ENCODE measurements around the gene NDUFA5. TPM values are rescaled to one million over a fixed set of nuclear protein-coding genes. Genes with fewer than 3 reads are reported as not detected.

Gene NDUFA5
- total RNA-seq, 1 donor: 53.7 TPM

DNA sequence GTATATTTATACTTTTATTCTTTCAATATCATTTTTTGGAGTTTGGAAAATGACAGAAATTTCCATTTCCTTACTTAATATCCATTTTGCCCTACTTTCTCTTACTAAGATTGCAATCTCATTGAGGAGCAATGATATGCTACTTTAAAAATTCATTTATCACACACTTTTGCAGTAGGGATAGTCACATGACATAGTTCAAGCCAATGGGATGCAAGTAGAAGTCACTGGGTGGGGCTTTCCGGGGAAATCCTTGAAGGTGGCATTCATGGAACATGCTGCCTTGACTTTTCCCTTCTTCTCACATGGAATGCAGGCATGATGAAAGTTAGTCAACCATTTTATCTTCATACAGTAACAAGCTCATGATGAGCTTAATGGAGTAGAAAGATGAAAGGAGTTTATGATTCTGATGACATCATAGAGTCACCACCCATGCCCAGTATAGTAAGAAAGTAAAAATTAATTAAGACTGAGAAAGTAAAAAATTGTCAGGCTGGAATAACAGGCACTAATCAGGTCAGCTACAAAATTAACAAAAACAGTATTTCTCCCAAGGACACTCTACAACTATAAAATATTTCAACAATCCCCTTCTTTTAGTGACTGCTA is 56.6 kb downstream of the NDUFA5 start:
- Histone ChIP-seq H3K4me1 (ENCODE audit: insufficient read depth, low read length) (no peaks in the 10 kb centered on the region), H3K9me3 (ENCODE audit: low read depth, low read length) (no peaks in the 10 kb centered on the region), H3K4me3 (ENCODE audit: low read length) (no peak overlapping the region), H3K27me3 (ENCODE audit: insufficient read depth, low read length) (peaks cover 8% of the 10 kb centered on the region)

DNA sequence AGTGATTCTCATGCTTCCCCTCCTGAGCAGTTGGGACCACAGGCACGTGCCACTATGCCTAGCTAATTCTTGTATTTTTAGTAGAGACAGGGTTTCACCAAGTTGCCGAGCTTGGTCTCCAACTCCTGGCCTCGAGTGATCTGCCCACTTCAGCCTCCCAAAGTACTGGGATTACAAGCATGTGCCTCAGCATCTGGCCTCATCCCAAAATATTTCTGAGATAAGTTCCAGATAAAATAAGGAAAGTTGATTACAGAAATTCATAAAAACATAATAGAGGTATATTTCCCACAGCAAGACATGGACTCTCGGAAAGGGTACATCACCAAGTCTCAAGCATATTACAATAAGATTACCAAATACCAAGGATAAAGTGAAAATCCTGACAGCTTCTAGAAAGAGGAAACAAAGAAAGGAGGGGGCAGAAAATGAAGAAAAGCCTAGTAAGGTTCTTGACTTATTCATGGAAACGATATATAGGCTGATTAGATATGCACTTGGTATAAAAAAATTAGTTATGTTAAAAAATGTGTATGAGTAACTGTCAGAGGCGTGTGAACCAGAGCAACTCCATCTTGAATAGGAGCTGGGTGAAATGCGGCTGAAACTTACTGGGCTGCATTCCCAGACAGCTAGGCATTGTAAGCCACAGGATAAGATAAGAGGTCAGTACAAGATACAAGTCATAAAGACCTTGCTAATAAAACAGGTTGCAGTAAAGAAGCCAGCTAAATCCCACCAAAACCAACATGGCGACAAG is 58.2 kb downstream of the NDUFA5 start:
- Histone ChIP-seq H3K27me3 (ENCODE audit: insufficient read depth, low read length) (peaks cover 8% of the 10 kb centered on the region), H3K4me1 (ENCODE audit: insufficient read depth, low read length) (no peaks in the 10 kb centered on the region), H3K4me3 (ENCODE audit: low read length) (no peak overlapping the region), H3K9me3 (ENCODE audit: low read depth, low read length) (no peaks in the 10 kb centered on the region)

DNA sequence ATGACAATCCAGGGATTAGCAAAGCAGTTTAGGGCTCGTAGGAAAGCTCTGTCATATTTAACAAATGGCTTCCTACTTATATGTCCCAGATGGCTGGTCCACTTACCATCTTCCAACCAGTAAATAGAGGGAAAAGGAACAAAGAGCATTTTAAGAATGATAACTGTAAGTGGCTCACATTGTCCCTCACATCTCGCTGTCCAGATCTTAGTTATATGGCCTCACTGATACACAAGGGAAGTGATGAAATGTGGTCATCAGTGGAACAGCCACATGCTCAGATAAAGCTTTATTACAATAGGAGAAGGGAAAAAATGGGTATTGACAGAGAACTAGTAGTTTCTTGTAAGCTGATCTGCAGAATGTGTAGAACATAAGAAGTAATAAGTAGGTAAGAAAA is 59.0 kb downstream of the NDUFA5 start:
- Histone ChIP-seq H3K4me3 (ENCODE audit: low read length) (no peak overlapping the region), H3K27me3 (ENCODE audit: insufficient read depth, low read length) (peaks cover 8% of the 10 kb centered on the region), H3K4me1 (ENCODE audit: insufficient read depth, low read length) (no peaks in the 10 kb centered on the region), H3K9me3 (ENCODE audit: low read depth, low read length) (no peaks in the 10 kb centered on the region)

DNA sequence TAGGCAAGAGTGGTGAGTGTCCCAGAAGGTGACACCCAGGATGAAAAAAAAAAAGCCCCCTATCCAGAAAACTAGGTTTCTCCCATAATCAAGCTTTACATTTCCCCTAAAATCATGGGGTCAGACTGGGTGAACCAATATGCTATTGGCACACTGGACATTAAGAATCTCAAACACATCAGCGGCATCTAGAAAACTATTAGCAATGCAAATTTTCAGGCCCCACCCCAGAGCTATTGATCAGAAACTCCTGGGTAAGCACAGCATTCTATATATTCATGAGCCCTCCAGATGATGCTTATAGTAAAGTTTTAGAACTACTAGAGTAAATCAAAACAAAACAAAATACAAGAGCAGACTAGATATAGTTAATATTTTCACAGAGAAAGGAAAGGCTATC is 59.6 kb downstream of the NDUFA5 start:
- no peak overlapping the region for H3K4me3 ChIP-seq (ENCODE audit: low read length)
- H3K27me3 ChIP-seq (ENCODE audit: insufficient read depth, low read length): peaks cover 8% of the 10 kb centered on the region
- no peaks in the 10 kb centered on the region for H3K9me3 ChIP-seq (ENCODE audit: low read depth, low read length)
- H3K4me1 ChIP-seq (ENCODE audit: insufficient read depth, low read length): no peaks in the 10 kb centered on the region

DNA sequence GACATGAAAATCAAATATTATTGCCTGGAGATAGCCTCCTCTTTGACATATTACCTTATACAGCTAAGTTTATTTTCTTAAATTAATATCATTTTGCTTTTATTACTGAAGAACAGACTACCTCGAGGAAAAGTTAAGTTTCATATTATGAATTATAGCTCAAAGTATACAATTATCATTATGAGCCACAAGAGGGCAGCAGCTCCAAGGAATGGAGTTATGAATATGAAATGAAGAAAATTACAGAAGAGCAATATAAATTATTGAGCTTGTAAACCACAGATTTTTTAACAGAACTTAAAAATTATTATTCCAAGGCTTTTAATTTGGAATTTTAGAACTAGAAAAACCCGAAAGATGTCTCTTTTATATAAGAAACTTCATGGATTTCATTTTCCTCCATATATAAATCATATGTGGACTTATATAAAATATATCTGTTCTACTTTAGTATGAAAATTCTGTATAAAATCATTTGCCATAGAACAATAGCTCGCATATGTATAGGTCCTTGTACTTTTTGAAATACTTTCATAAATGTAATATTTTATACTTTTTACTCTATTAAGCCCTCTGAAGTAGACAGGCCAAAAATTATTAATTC is 63.3 kb downstream of the NDUFA5 start:
- Histone ChIP-seq H3K4me3 (ENCODE audit: low read length) (no peak overlapping the region), H3K4me1 (ENCODE audit: insufficient read depth, low read length) (no peaks in the 10 kb centered on the region), H3K9me3 (ENCODE audit: low read depth, low read length) (no peaks in the 10 kb centered on the region), H3K27me3 (ENCODE audit: insufficient read depth, low read length) (peaks cover 8% of the 10 kb centered on the region)

DNA sequence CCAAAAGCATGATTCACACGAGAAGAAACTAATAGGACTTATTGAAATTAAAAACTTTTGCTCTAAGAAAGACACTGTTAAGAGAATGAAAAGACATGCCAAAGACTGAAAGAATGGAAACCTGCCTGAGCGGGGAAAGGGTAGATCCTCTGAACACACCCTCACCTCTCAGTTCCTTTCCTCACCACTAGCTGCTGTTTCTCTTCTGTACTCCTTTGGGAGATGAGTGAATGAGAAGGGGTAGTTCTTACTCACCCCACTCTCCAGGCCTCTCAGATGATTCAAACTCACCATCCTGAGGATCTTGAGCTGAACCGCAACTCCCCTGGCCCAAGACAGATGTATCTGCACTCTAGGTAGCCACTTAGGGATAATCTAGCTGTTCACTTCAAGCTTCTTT is 65.1 kb downstream of the NDUFA5 start:
- peaks cover 11% of the 10 kb centered on the region for H3K27me3 ChIP-seq (ENCODE audit: insufficient read depth, low read length)
- no peaks in the 10 kb centered on the region for H3K4me1 ChIP-seq (ENCODE audit: insufficient read depth, low read length)
- no peaks in the 10 kb centered on the region for H3K9me3 ChIP-seq (ENCODE audit: low read depth, low read length)
- no peak overlapping the region for H3K4me3 ChIP-seq (ENCODE audit: low read length)

Other genes starting within 250 kb of the NDUFA5 start
- 0.52 TPM for gene IQUB, start 23.2 kb downstream of the NDUFA5 start, total RNA-seq
- gene ASB15, start 44.0 kb upstream of the NDUFA5 start, total RNA-seq: not detected
- gene LMOD2, start 98.0 kb upstream of the NDUFA5 start, total RNA-seq: not detected
- 12.1 TPM for gene WASL, start 191.2 kb upstream of the NDUFA5 start, total RNA-seq

All from mononuclear cell (primary cell).